ENCODE measurements around the gene ZFX.

ZFX gene

GRCh38 chrX:24204331-24204730, 54.8 kb downstream of the ZFX start:
- TF ChIP-seq CTCF (IDR thresholded peaks at IDR 0.05; ENCODE audit: low read depth, low read length) = no peak
- DNase-seq (ENCODE audit: low read depth in 2 of 2) = peak; percentile 7 to 49
- no peak overlapping the region for H3K4me3 ChIP-seq (replicated peaks in 1 of 2; ENCODE audit: low read depth in 2 of 2, low read length in 2 of 2)

GRCh38 chrX:24204958-24205357, 55.4 kb downstream of the ZFX start:
- DNase-seq (ENCODE audit: low read depth in 2 of 2) = no peak
- TF ChIP-seq CTCF (IDR thresholded peaks at IDR 0.05; ENCODE audit: low read depth, low read length) = no peak

GRCh38 chrX:24207826-24208225, 58.3 kb downstream of the ZFX start:
- H3K4me3 ChIP-seq (replicated peaks in 1 of 2; ENCODE audit: low read depth in 2 of 2, low read length in 2 of 2) = no peak overlapping the region
- peak; percentile 21 to 42 for DNase-seq (ENCODE audit: low read depth in 2 of 2)
- no peak for TF ChIP-seq CTCF (IDR thresholded peaks at IDR 0.05; ENCODE audit: low read depth, low read length)

More at GRCh38 chrX:24204958-24205357, 55.4 kb downstream of the ZFX start:
- H3K4me3 ChIP-seq (replicated peaks in 1 of 2; ENCODE audit: low read depth in 2 of 2, low read length in 2 of 2) = no peak overlapping the region

- no peak overlapping the region for H3K4me3 ChIP-seq (replicated peaks in 1 of 2; ENCODE audit: low read depth in 2 of 2, low read length in 2 of 2)
- DNase-seq (ENCODE audit: low read depth in 2 of 2) = no peak
- TF ChIP-seq CTCF (IDR thresholded peaks at IDR 0.05; ENCODE audit: low read depth, low read length) = no peak
These were observed 59.1 kb downstream of the ZFX start for GRCh38 chrX:24208496-24209240.

GRCh38 chrX:24210190-24210589, 60.7 kb downstream of the ZFX start:
- TF ChIP-seq CTCF (IDR thresholded peaks at IDR 0.05; ENCODE audit: low read depth, low read length) = no peak
- H3K4me3 ChIP-seq (replicated peaks in 1 of 2; ENCODE audit: low read depth in 2 of 2, low read length in 2 of 2) = no peak overlapping the region
- no peak for DNase-seq (ENCODE audit: low read depth in 2 of 2)

GRCh38 chrX:24214568-24214967, 65.0 kb downstream of the ZFX start:
- no peak for DNase-seq (ENCODE audit: low read depth in 2 of 2)
- no peak overlapping the region for H3K4me3 ChIP-seq (replicated peaks in 1 of 2; ENCODE audit: low read depth in 2 of 2, low read length in 2 of 2)
- TF ChIP-seq CTCF (IDR thresholded peaks at IDR 0.05; ENCODE audit: low read depth, low read length) = no peak

GRCh38 chrX:24215272-24215671, 65.7 kb downstream of the ZFX start:
- peak in 1 of 2 donors; percentile 4 for DNase-seq (ENCODE audit: low read depth in 2 of 2)
- no peak overlapping the region for H3K4me3 ChIP-seq (replicated peaks in 1 of 2; ENCODE audit: low read depth in 2 of 2, low read length in 2 of 2)
- no peak for TF ChIP-seq CTCF (IDR thresholded peaks at IDR 0.05; ENCODE audit: low read depth, low read length)
